HG02759 (cell line): ENCODE results near the gene CEP78.

Source experiments
- ATAC-seq: cut with Tn5 transposase; IDR thresholded peaks from one replicate; pipeline ENCODE4 v1.9.1; 2021; ENCODE audit warnings: mild to moderate bottlenecking, moderate library complexity; ENCODE audit not compliant: unreplicated experiment

The CEP78 gene

GRCh38 chr9:78303377-78304062, 67.6 kb downstream of the CEP78 start:
- no peak for ATAC-seq

DNA sequence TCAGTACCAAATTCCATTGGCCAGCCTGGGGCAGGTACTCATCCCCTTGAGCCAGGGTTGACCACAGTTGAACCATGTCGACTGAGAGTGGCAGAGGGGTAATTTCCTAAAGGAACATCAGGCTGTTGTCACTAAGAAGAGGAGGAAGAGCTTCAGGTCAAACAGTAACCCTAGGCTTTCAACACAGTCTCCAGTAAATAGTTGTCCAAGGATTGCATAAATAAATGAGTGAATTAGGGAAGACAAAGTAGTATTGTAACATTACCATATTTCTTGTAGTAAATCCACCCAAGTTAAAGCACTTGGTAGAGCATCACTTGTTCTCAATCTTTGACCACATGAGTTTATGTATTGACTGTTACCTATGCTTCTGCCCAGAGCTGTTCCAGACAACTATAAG, 68.5 kb downstream of the CEP78 start:
- ATAC-seq, result no peak

DNA sequence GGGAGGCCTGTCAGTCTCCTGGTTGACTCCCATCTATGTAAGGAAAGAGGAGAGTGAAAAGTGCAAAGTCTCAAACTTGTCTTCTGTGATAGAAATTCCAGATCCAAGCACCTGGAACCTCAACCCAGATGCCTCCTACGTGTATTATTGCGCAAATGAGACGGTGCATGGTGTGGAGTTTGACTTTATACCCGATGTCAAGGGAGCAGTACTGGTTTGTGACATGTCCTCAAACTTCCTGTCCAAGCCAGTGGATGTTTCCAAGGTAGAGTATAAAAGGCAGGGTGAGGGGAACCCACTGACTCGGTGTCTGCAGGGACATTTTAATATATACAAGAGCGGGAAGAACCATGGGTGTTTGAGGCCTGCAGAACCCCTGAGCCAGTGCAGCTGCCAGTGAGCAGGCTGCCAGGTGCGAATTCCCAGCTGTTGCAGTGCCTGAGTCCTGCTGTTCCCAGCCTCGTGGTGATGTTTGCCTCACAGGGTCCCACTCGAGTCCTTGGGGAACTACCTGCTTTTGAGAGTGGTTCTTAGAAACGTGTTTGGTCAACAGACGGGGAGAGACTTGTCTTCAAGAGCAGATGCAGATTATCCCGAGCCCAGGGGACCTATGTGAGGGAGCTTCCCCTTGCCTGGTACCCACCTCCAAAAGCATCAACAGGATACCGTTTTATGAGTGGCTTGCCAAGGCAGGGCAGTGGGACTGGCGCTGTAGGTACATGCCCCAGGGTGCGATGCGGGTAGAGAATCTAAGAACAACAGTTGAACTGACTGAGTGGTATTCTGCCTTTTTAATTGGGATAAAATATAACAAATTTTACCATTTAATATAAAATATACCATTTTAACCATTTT, 70.6 kb downstream of the CEP78 start:
- no peak for ATAC-seq

GRCh38 chr9:78307360-78307759, 71.5 kb downstream of the CEP78 start:
- ATAC-seq, result no peak

GRCh38 chr9:78309066-78309465, 73.2 kb downstream of the CEP78 start:
- ATAC-seq, result no peak

- no peak for ATAC-seq
Observed at GRCh38 chr9:78311075-78311474, 75.2 kb downstream of the CEP78 start.

DNA sequence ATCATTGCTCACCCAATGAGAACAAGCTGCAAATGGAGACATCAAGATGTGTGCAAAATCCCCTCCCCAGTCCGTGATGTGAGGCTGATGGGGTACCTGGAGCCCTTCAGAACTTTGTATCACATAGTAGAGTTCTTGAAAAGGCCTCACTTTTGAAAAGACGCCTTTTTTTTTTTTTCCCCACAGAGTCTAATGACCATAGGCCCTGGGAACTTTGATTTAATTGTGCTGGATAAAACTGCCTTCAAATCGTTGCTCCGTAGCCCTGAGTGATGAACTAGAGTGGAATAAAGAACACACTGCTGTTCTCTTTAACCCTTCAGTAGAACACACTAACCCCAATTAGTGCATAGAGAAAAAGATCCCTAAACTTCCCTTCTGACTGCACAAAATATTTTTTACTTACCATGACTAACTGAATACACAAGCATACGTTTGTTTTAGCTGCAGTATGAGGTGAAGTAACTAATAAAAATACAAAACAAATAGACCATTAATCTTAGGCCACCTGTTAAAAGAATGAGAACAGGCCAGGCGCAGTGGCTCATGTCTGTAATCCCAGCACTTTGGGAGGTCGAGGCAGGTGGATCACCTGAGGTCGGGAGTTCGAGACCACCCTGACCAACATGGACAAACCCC, 76.1 kb downstream of the CEP78 start:
- no peak for ATAC-seq

DNA sequence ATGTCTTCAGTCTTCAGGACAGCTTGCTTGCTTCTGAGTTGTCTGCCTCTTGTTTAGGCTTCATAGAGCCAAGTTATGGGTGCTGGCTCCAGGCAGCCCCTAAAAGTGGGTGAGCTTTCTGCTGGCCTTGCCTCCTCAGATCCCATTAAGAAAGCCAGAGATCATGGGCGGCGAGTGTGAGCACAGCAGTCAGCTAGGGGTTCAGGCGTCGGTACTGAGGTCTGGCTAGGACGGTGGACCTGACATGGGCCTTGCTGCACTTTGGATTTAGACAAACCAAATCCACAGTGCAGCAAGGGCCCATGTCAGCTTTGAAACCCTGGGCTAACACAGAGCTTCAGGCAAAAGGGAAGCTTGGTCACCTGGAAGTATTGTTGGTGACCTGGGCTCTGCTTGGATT, 78.7 kb downstream of the CEP78 start:
- ATAC-seq, result no peak

GRCh38 chr9:78314953-78315870, 79.3 kb downstream of the CEP78 start:
- no peak for ATAC-seq

DNA sequence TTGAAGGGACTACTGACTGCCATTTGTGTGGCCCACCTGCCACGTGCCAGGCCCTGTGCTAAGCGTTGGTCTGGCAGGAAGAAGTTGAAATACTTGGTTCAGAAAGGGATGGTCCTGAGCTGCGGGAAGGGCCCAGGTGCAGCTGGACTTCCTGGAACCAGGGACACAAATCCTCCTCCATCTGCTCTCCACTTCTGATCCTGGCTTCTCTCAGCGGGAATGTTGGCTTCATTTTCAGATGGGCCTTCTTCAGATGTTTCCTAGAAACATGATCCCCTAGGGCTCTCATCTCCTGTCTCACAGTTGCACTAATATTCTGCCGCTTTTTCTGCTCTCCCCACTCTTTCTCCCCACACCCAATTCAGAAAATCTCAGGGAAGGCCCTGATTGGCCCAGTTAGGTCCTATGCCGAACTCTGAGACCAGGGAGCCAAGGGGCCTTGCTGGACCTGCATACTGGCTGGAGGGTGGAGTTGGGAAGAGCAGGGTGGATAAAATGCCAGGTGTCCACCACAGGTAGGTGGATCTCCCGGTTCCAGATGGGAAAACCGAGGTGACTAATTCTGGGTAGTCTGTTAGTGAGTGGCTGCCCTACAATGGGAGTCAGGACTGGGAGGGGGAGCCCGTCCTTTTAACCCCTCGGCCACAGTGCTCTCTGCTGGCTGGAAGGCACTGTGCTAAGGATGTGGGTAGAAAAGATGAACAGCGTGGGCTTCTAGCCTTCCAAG, 80.5 kb downstream of the CEP78 start:
- no peak for ATAC-seq

DNA sequence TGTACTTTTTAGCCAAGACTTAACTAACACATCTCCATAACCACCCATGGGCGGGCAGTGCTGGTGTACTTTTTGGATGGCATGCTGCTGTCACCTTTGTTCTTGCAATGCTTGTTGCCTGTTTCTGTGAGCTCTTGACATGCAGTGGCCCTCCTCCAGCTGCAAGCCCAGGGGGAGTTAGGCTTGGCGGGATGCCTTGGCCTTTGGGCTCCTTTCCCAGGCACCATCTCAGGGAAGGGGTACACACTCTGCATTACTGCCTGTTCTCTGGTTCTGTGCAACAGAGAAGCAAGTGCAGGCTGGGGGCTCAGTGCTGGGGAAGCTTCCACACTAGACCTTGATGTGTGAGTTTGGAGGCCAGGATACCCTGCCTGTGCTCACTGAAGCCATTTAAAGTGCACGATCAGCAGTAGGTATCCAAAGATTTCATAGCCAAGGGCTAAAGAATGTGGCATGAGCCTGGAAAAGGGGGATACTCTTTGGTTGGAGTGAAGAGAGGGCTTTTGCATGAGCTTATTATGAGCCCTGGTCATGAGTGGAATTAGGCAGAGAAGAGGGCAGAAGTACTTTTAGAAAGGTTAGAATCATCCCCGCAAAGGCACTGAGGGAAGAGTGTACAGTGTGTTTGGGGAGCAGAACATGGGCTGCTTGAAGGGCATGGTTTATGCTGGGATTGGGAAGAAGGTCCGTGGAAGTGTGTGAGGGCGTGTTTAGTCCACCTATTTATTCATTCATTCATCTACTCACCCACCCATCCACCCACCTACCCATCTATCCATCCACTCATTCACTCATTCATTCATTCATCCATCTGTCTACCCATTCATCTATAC, 83.5 kb downstream of the CEP78 start:
- no peak for ATAC-seq

DNA sequence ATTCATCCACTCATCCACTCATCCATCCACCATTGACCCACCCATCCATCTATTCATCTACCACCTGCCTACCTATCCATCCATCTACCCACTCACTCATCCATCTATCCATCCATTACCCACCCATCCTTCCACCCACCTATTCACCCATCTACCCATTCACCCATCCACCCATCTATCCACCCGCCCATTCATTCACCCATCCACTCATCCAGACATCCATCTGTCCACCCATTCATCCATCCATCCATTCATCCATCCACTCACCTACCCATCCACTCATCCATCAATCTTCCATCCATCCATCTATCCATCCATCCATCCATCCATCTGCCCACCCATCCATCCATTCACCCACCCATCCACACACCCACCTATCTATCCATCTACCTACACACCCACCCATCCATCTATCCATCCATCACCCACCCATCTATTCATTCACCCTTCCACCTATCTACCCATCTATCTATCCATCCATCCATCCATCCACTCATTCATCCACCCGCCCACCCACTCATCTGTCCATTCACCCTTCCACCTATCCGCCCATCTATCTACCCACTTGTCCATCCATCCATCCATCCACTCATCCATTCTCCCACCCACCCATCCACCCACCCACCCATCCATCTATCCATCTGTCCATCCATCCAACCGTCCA, 84.3 kb downstream of the CEP78 start:
- no peak for ATAC-seq

DNA sequence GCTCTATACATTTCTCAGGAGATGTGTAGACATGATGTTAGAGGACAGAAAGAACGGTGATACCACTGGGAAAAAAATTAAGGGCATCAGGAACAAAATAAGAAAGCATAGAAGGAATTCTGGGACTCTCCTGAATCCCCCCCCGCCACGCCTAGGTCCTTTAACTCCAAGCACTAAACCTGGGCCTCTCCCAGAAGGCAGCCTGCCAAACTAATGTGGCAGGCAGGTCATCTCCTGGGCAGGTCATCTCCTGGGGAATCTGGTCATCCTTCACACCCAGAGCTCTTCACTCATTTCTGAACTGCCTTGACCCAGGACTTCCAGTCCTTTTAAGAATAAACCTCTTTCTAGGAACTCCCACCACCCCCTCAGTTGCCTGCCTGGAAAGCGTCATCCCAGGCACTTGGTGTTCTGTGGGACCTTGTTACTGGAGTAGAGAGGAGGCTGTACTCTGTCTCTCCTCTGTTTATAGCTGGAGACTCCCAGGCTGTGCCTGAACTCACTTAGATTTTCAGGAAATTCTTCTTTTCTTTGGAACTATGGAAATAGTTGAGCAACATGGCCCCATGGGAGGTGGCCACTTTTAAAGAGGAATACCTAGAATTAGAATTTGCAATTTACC, 85.1 kb downstream of the CEP78 start:
- no peak for ATAC-seq

GRCh38 chr9:78321505-78321904, 85.6 kb downstream of the CEP78 start:
- ATAC-seq, result no peak

DNA sequence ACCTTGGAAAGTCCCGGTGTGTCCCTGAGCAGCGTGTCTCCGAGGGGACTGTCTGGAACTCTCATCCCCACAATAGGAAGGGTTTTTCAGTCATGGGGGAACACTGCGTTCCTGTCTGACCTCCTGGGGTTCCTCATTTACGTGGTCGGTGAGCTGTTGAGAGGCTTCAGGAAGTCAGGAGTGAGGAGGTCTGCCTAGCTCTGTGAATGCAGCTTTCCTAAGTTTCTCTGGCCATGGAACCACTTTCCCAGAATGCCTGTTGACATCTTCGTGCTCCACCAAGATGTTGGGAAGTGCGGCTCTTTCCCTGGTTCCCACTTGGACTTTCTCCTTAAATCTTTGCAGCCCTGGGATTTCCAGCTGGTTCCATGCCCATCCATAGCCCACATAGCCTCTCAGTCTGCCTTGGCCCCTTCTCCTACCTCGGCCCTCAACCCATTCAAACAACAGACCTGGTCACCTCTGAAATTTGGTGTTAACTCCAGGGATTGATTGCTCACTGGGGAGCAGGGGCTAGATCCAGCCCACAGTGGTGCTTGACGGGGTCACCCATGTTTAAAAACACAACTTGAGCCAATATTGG, 88.3 kb downstream of the CEP78 start:
- ATAC-seq, result no peak

DNA sequence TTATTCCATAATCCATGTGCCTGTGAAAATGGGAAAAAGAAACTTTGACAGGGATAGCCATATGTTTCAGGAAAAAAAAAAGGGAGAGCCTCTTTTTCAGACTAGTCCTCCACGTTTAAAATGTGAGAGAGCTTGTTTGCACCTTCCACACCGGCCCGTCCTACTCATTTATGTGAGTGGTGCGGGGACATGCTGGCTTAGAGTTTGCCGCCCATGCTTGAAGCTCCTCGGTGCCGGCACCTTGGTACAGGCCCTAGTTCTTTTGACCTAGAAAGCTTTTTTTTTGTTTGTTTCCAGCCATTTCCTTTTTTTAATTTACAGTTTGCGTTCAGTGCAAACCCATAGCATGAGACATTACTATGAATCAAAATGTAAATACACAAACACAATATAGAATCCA, 88.8 kb downstream of the CEP78 start:
- no peak for ATAC-seq

GRCh38 chr9:78325343-78325742, 89.5 kb downstream of the CEP78 start:
- no peak for ATAC-seq

DNA sequence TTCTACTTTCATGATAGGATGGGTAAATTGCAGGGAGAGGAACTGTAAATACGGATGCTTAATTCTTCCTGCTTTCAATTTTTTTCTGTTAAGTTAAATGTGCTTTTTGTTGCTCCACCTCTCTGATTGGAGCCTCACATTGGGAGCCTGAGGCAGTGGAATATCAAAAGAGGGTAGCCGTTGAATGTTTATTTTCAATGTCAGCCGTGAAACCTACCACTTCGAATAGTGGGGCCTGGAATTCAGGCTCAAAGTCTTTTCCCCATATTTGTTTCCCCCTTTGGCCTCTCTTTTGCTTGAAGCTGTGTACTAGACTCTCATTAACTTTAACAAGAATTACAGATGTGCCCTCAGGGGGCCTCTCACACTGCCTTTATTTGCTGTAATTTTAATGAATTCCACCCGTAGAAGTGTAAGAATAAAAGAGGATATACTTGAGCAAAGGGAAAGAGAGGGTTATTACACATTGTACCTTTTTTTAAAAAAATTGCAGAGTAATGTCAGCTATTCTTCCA, 90.0 kb downstream of the CEP78 start:
- no peak for ATAC-seq
